ENCODE measurements around the gene ARAF.

The ARAF gene

DNA sequence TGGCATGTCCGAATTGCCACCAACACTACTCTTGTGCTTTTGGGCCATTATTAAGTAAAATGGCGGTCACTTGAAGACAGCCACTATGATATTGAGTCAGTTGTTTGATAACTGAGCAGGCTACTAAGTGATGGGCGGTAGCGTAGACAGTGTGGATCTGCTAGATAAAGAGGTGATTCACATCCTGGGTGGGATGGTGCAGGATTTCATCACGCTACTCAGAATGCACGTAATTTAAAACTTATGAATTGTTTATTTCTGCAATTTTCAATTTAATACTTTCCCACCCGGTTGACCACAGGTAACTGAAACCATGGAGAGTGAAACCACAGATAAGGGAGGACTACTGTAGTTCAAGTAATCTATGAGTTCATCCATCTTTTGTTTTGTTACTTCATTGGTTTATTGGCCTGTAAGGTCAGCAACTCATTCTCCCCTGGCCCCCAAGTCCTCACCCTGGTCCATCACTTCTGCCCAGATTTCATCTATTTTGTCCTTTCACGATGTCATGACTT lies 2.9 kb downstream of the ARAF start:
- Histone ChIP-seq H3K4me1 (no peaks in the 10 kb centered on the region), H3K79me2 (peaks cover 6% of the 10 kb centered on the region), H3K27me3 (ENCODE audit: control insufficient read depth, insufficient read depth, low read length) (no peaks in the 10 kb centered on the region), H3K9me3 (ENCODE audit: control insufficient read depth, low read length) (no peaks in the 10 kb centered on the region), H3K9ac (no peak overlapping the region), H3K36me3 (ENCODE audit: control insufficient read depth, insufficient read depth, low read length) (no peaks in the 10 kb centered on the region), H2AFZ (no peak overlapping the region), H3K27ac (no peak overlapping the region), H3K4me3 (ENCODE audit: low read depth, low read length) (no peak overlapping the region), H3K4me2 (ENCODE audit: low read length) (no peak overlapping the region)
- no peak for TF ChIP-seq CTCF (IDR thresholded peaks at IDR 0.05)

GRCh38 chrX:47564438-47565085 lies 3.6 kb downstream of the ARAF start:
- no peak overlapping the region for H3K4me2 ChIP-seq (ENCODE audit: low read length)
- H3K27ac ChIP-seq, result no peak overlapping the region
- no peaks in the 10 kb centered on the region for H3K9me3 ChIP-seq (ENCODE audit: control insufficient read depth, low read length)
- H3K4me1 ChIP-seq, result no peaks in the 10 kb centered on the region
- TF ChIP-seq CTCF (IDR thresholded peaks at IDR 0.05), result no peak
- no peak overlapping the region for H3K4me3 ChIP-seq (ENCODE audit: low read depth, low read length)
- no peaks in the 10 kb centered on the region for H3K27me3 ChIP-seq (ENCODE audit: control insufficient read depth, insufficient read depth, low read length)
- H3K36me3 ChIP-seq (ENCODE audit: control insufficient read depth, insufficient read depth, low read length), result no peaks in the 10 kb centered on the region
- no peak overlapping the region for H3K9ac ChIP-seq
- no peak overlapping the region for H2AFZ ChIP-seq
- peaks cover 6% of the 10 kb centered on the region for H3K79me2 ChIP-seq

DNA sequence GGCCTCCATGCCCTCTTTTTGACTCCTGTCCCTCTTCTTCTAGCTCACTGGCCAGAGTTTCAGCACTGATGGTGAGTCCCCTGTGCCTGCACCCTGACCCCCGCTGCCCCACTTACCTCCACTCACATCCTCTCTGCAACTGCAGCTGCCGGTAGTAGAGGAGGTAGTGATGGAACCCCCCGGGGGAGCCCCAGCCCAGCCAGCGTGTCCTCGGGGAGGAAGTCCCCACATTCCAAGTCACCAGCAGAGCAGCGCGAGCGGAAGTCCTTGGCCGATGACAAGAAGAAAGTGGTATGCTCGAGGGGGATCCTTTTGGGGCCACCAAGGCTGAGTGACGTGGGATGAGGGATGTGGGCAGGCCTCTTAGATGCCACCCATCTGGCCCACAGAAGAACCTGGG lies 5.8 kb downstream of the ARAF start:
- H3K9me3 ChIP-seq (ENCODE audit: control insufficient read depth, low read length), result no peaks in the 10 kb centered on the region
- peaks cover 2% of the 10 kb centered on the region for H3K79me2 ChIP-seq
- no peak overlapping the region for H2AFZ ChIP-seq
- no peaks in the 10 kb centered on the region for H3K4me1 ChIP-seq
- H3K9ac ChIP-seq, result no peak overlapping the region
- H3K4me2 ChIP-seq (ENCODE audit: low read length), result no peak overlapping the region
- H3K36me3 ChIP-seq (ENCODE audit: control insufficient read depth, insufficient read depth, low read length), result no peaks in the 10 kb centered on the region
- H3K4me3 ChIP-seq (ENCODE audit: low read depth, low read length), result no peak overlapping the region
- no peaks in the 10 kb centered on the region for H3K27me3 ChIP-seq (ENCODE audit: control insufficient read depth, insufficient read depth, low read length)
- no peak for TF ChIP-seq CTCF (IDR thresholded peaks at IDR 0.05)
- H3K27ac ChIP-seq, result no peak overlapping the region

DNA sequence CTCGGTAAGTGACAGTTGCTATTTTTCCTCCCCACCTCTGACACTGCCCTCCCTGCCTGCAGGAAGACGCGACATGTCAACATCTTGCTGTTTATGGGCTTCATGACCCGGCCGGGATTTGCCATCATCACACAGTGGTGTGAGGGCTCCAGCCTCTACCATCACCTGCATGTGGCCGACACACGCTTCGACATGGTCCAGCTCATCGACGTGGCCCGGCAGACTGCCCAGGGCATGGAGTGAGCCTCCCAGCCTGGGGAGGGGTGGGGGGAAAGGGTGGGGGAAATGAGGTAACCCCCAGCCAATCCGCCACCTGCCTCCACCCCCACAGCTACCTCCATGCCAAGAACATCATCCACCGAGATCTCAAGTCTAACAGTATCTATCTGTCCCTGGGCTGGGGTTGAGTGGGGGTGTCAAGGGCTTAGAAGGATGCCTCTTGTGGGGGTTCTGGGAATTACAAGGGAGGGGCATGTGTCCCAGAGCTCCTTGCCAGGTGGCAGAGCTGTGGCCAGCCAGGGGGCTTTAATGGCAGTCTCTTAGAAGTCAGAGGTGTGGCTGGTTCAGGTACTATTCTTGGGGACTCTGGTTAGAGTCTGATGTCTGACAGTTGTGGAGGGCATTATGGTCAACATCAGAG lies 7.8 kb downstream of the ARAF start:
- no peaks in the 10 kb centered on the region for H3K36me3 ChIP-seq (ENCODE audit: control insufficient read depth, insufficient read depth, low read length)
- H2AFZ ChIP-seq, result no peak overlapping the region
- no peaks in the 10 kb centered on the region for H3K4me1 ChIP-seq
- no peak overlapping the region for H3K4me2 ChIP-seq (ENCODE audit: low read length)
- H3K27me3 ChIP-seq (ENCODE audit: control insufficient read depth, insufficient read depth, low read length), result no peaks in the 10 kb centered on the region
- no peaks in the 10 kb centered on the region for H3K79me2 ChIP-seq
- H3K9me3 ChIP-seq (ENCODE audit: control insufficient read depth, low read length), result no peaks in the 10 kb centered on the region
- peak; percentile 29 for TF ChIP-seq CTCF (IDR thresholded peaks at IDR 0.05)
- H3K4me3 ChIP-seq (ENCODE audit: low read depth, low read length), result no peak overlapping the region
- H3K27ac ChIP-seq, result no peak overlapping the region
- H3K9ac ChIP-seq, result no peak overlapping the region

DNA sequence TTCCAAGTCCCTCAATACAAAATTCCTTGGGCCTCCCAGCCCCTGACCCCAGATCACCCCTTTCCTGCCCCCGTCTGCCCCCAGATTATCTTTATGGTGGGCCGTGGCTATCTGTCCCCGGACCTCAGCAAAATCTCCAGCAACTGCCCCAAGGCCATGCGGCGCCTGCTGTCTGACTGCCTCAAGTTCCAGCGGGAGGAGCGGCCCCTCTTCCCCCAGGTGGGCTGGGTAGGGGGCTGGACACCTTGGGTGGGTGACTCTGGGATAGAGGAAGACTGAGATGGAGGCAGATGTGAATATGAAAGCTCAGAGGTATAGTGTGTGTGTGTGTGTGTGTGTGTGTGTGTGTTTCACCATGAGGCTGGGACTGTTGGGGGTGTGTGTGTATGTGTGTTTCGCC lies 9.8 kb downstream of the ARAF start:
- no peak overlapping the region for H2AFZ ChIP-seq
- no peaks in the 10 kb centered on the region for H3K36me3 ChIP-seq (ENCODE audit: control insufficient read depth, insufficient read depth, low read length)
- H3K27ac ChIP-seq, result no peak overlapping the region
- H3K4me2 ChIP-seq (ENCODE audit: low read length), result no peak overlapping the region
- no peak overlapping the region for H3K9ac ChIP-seq
- no peaks in the 10 kb centered on the region for H3K79me2 ChIP-seq
- H3K4me3 ChIP-seq (ENCODE audit: low read depth, low read length), result no peak overlapping the region
- H3K4me1 ChIP-seq, result no peaks in the 10 kb centered on the region
- H3K27me3 ChIP-seq (ENCODE audit: control insufficient read depth, insufficient read depth, low read length), result no peaks in the 10 kb centered on the region
- TF ChIP-seq CTCF (IDR thresholded peaks at IDR 0.05), result no peak
- H3K9me3 ChIP-seq (ENCODE audit: control insufficient read depth, low read length), result no peaks in the 10 kb centered on the region

Data from parathyroid adenoma (tissue), 2 donors.